Peyer's patch (tissue), 4 donors: ENCODE results near the gene INPP5F.

Source experiments
- POLR2A ChIP-seq, 2 donors: fragments of 450-650 bp; IDR thresholded peaks; one replicate each; pipeline ENCODE4 v1.5.1; 2017; ENCODE audit warnings: antibody characterized with exemption in 2 of 2, mild to moderate bottlenecking in 2 of 2, moderate library complexity in 2 of 2
- TF ChIP-seq, protein P1 (sequence below), 6 experiments: fragments of 450-650 bp in 4 of 6; fragments of 200-600 bp in 2 of 6; sonication (generic) in 1 of 6; IDR thresholded peaks; one replicate each; pipeline ENCODE4 v1.5.1; 2017 to 2019; ENCODE audit warnings: antibody characterized with exemption in 6 of 6, mild to moderate bottlenecking in 3 of 6, moderate library complexity in 1 of 6

DNA sequence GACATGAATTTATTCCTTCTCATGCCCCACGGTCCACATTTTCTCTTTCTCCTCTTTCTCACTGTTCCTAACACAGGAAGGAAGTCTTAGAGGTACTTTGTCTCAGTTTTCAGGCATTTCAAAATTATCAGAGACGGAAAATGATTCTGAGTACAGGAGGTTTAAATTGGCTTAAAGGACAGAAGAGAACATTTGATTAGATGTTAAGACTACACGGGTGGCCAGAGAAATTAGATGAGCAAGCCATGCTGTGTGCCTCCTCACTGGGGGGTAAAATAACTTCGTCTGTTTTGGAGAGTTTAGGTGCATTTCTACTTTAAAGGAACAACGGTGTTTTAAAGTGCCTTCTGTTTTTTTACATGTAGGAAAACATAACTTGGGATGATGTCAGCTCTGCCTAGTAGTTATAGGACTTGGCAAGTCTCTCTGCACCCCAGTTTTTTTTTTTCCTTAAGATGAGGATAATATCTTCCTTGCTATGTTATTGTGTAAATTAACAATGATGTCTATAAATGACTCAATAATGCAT lies 79.9 kb downstream of the INPP5F start:
- TF ChIP-seq, protein P1, sequence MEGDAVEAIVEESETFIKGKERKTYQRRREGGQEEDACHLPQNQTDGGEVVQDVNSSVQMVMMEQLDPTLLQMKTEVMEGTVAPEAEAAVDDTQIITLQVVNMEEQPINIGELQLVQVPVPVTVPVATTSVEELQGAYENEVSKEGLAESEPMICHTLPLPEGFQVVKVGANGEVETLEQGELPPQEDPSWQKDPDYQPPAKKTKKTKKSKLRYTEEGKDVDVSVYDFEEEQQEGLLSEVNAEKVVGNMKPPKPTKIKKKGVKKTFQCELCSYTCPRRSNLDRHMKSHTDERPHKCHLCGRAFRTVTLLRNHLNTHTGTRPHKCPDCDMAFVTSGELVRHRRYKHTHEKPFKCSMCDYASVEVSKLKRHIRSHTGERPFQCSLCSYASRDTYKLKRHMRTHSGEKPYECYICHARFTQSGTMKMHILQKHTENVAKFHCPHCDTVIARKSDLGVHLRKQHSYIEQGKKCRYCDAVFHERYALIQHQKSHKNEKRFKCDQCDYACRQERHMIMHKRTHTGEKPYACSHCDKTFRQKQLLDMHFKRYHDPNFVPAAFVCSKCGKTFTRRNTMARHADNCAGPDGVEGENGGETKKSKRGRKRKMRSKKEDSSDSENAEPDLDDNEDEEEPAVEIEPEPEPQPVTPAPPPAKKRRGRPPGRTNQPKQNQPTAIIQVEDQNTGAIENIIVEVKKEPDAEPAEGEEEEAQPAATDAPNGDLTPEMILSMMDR (IDR thresholded peaks at IDR 0.05) = no peak
- no peak for TF ChIP-seq POLR2A (IDR thresholded peaks at IDR 0.05)
